NCI-H526 (cell line): Measurements from ENCODE around the gene THSD7B.
"Not testable (repeated sequence)": the region's sequence is repeated elsewhere in the genome, so short reads cannot be mapped to it uniquely, and the experiment has no call there.

Experiments
- DNase-seq, 2 experiments: peaks; one replicate each; lab custom pipeline; 2025; lab: John Stamatoyannopoulos, UW

THSD7B gene

GRCh38 chr2:137525641-137526190 lies 760.4 kb downstream of the THSD7B start:
- no peak for DNase-seq

GRCh38 chr2:137535897-137536296 lies 770.6 kb downstream of the THSD7B start:
- DNase-seq, result no peak

DNA sequence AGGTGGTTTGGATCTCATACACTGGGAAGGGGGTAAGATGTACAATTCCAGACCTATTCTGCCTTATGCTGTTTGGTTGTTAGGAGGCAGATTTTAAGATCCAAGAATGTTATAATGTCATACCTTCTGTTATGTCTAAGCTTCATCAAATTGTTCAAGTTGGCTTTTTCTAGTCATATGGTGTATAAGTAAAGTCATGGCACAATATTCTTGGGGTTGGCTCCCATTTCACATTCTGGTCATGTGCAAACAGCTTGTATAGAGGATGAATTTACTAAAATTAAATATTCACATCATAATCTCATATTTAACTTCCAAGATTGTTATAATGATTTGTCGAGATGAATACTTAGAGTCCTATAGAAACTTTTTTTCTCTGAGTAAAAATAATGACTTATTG lies 774.0 kb downstream of the THSD7B start:
- no peak for DNase-seq

GRCh38 chr2:137547842-137548241 lies 782.5 kb downstream of the THSD7B start:
- no peak for DNase-seq

DNA sequence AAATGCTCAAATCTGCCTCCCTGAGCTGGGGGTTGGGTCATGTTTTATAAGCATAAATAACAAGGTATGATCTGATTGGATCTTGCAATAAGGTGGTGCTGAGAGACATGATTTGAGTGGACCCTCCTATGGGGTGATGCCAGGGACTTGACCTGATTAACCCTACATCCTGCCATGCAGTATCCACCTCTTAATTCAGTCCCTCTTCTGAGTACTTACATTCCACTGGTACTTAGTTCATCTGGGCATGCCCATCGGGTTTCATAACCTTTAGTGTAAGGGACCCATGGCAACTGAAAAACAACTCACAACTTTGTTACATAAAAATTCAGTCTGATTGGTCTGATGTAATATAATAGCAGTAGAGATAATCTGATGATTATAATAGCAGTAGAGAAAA lies 801.0 kb downstream of the THSD7B start:
- no peak for DNase-seq

DNA sequence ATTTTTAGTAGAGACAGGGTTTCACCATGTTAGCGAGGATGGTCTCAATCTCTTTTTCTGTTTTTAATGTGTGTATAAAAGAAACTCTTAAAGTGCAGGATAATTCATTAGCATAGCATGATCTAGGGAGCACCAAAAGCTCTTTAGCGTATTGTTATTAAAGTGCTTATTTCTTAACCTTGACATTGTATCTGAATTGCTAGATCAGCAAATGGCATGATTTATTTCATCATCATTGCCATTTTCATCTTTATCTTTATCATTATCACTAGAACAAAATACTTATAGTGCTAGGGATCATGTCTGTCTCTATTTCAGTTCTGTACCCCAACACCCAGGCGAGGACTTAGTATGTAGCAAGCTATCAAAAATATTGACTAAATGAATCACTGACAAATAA lies 805.1 kb downstream of the THSD7B start:
- no peak for DNase-seq

GRCh38 chr2:137587834-137588233 lies 822.5 kb downstream of the THSD7B start:
- DNase-seq, result peak in 1 of 2 experiments; percentile 4

GRCh38 chr2:137588578-137588977 lies 823.2 kb downstream of the THSD7B start:
- not testable (repeated sequence) for DNase-seq

DNA sequence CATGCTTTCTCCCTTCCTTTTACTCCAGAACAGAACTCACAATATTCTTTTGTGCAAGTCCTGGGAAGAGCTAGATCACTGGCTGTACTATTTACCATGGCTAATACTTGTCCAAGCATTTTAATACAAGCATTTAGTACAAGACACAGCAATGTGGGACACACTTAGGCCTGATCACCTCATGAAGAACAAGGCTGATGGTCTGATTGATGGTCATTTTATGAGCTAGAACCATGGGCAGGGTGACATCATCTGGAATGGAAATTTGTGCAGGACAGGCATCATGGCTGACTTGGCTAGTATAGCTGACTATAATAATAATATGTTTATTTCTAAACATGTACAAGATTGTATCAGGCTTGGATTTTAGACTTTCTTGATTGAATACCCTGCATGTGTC lies 824.8 kb downstream of the THSD7B start:
- DNase-seq, result no peak

- DNase-seq, result no peak
Observed at GRCh38 chr2:137607722-137608318, 842.5 kb downstream of the THSD7B start.

DNA sequence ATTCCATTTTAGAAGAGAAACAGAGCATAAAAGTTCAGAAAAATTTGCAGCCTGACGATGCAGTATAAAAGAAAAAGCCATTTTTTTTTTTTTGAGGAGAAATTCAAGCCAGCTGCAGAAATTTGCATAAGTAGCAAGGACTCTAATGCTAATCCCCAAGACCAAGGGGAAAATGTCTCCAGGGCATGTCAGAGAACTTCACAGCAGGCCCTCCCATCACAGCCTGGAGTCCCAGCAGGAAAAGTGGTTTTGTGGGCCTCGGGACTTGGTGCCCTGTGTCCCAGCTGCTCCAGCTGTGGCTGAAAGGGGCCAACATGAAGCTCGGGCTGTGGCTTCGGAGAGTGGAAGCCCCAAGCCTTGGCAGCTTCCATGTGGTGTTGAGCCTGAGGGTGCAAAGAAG lies 873.6 kb downstream of the THSD7B start:
- DNase-seq, result no peak

DNA sequence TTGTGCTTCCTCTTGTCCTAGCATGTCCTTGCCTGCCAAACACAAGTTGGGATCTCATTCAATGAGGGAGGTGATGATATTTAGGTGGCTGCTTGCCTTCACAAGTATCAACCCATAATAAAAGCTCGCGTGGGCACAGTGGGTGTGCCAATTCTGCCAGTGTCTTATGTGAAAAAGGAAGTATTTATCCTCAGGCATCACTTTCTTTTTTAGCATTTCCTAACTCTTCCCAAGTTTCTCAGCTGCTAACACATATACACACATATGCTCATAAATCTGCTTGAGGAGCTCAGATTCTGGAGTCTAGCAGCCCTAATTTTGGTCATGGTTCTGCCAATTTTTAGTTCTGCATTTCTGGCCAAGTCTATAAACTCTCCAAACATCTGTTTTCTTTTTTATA lies 879.4 kb downstream of the THSD7B start:
- DNase-seq, result no peak

GRCh38 chr2:137654046-137654445 lies 888.7 kb downstream of the THSD7B start:
- no peak for DNase-seq

- no peak for DNase-seq
Observed at GRCh38 chr2:137655814-137656213, 890.5 kb downstream of the THSD7B start.

GRCh38 chr2:137658433-137658832 lies 893.1 kb downstream of the THSD7B start:
- no peak for DNase-seq

- peak; percentile 40 to 50 for DNase-seq
Observed at GRCh38 chr2:137659616-137660015, 894.3 kb downstream of the THSD7B start.

DNA sequence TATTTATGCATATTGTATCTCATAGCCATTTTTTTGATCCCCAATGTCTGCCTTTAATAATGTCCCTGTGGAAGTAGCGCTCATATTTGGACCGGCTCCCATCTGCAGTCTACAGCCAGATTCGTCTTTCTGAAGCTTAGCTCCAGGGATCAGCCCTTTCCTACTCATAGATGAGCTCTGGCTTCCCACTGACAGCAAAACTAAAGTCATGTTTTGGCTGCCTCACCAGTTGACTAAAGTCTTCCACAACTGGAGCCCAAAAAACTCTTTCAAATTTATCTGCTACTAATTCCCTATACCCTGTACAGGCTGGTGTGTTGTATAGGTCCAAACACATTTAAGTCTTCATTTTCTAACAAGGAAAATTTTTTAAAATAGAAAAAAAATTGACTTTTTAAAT lies 904.8 kb downstream of the THSD7B start:
- DNase-seq, result no peak

DNA sequence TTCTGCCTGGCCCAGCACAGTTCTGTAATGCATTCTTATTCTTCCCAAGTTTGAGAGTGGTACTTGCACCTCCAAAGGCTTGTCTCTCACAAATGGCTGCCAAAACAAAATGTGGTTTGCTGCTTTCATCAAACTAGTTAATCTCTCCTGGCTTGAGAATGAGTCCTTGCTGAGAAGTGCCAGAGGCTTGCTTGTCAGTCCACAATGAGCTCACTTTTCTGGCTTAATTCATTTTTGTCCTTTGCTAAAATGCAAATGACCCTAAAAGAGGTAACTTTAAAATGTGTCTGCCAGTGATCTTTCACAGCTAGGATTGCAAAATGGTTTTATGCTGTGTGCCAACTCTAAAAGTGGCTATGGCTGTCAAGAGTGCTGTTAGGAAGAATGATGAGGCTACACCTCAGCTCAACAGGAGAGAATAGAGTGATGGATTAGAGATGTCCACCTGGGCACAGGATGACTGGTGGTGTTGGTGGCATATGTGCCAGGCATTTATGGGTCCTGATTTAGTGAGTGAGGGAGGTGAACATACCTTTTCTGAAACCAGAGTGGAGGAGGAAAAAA lies 907.7 kb downstream of the THSD7B start:
- DNase-seq, result no peak

DNA sequence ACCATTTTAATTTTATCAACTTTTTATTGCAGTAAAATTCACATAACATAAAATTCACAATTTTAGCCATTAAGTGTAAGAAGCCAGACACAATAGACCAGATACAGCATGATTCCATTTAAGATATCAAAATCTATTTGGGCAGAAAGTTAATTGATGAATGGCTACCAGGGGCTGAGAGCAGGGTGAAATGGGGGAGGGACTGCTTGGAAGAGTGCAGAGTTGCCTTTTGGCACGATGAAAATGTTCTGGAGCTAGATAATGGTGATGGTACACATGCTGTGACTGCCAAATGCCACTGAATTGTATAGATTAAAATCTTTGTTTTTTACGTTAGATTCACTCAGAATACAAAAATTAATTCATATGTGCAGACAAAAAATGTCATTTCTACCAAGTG lies 909.6 kb downstream of the THSD7B start:
- no peak for DNase-seq

GRCh38 chr2:137675584-137676327 lies 910.4 kb downstream of the THSD7B start:
- no peak for DNase-seq

DNA sequence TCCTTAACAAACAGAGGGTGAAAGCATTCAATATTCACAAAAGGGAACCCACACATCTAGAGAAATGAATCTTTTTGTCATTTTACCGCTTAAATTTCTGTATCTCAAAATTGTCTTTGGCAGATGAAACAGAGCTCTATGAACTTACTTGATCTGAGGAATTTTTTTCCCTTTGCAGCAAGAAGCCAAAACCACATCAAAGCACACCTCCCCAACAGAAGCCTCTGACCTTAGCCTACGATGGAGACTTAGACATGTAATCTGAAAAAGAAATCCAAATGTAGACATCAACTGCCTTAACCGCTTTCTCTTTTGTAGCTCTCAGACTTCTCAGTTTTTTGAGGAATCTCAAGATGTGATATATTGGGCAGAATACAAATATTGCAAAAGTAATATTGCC lies 911.0 kb downstream of the THSD7B start:
- DNase-seq, result no peak

DNA sequence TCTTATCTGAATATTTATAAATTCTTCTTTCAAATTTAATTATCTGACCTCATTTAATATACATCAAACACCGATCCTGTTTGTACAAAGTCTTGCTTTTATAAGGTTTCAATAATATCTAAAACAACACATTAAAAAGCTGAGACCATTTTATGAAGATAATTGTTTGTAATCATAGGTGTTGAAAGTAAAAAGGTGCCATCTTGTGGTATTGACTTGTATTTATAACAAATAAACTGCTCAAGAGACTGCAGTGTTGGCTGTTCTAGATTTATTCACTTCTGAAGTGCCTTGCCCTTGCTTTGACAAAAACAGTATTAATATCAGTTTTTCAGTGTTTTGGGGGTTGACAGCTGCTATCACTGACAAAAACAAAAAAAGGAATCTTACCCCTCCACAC lies 912.1 kb downstream of the THSD7B start:
- peak in 1 of 2 experiments; percentile 25 for DNase-seq

- no peak for DNase-seq
Observed at GRCh38 chr2:137689549-137689948, 924.2 kb downstream of the THSD7B start.
